Fibroblast of skin of left quadriceps (primary cell): ENCODE data around the gene ARHGEF19.
A peak's percentile ranks its signal among the peaks of the same experiment; 100 is the strongest.
"Not testable (repeated sequence)": the region's sequence is repeated elsewhere in the genome, so short reads cannot be mapped to it uniquely, and the experiment has no call there.

Source experiments
- DNase-seq, 2 experiments: peaks; one replicate each; pipeline ENCODE4 v3.0.0-alpha.2; 2013; ENCODE audit warnings: low read depth in 2 of 2

Gene ARHGEF19

GRCh38 chr1:16167331-16168143 lies 44.9 kb downstream of the ARHGEF19 start:
- no peak for DNase-seq

GRCh38 chr1:16166117-16166516 lies 46.3 kb downstream of the ARHGEF19 start:
- no peak for DNase-seq

- DNase-seq, result no peak
These were observed 46.9 kb downstream of the ARHGEF19 start for GRCh38 chr1:16165548-16165947.

GRCh38 chr1:16165073-16165364 lies 47.4 kb downstream of the ARHGEF19 start:
- no peak for DNase-seq

- DNase-seq, result peak; percentile 82
These were observed 48.0 kb downstream of the ARHGEF19 start for GRCh38 chr1:16164213-16165072.

GRCh38 chr1:16163608-16164212 lies 48.7 kb downstream of the ARHGEF19 start:
- not testable (repeated sequence) for DNase-seq

GRCh38 chr1:16162163-16162822 lies 50.2 kb downstream of the ARHGEF19 start:
- no peak for DNase-seq

- DNase-seq, result no peak
These were observed 50.7 kb downstream of the ARHGEF19 start for GRCh38 chr1:16161717-16162116.

- no peak for DNase-seq
These were observed 53.2 kb downstream of the ARHGEF19 start for GRCh38 chr1:16158993-16159831.

GRCh38 chr1:16158025-16158424 lies 54.4 kb downstream of the ARHGEF19 start:
- no peak for DNase-seq

- DNase-seq, result no peak
These were observed 55.5 kb downstream of the ARHGEF19 start for GRCh38 chr1:16156848-16157495.

- peak; percentile 60 to 63 for DNase-seq
These were observed 56.7 kb downstream of the ARHGEF19 start, which contains the start of gene EPHA2 for GRCh38 chr1:16155537-16156410. Gene EPHA2, minus strand, starts transcription at chr1:16156069. Its CDS starts 137 bp downstream, at chr1:16155932.

- DNase-seq, result no peak
These were observed 58.3 kb downstream of the ARHGEF19 start for GRCh38 chr1:16153999-16154673.

GRCh38 chr1:16153096-16153998 lies 59.1 kb downstream of the ARHGEF19 start:
- no peak for DNase-seq

- no peak for DNase-seq
These were observed 59.9 kb downstream of the ARHGEF19 start for GRCh38 chr1:16152481-16153087.

GRCh38 chr1:16151995-16152384 lies 60.5 kb downstream of the ARHGEF19 start:
- no peak for DNase-seq

- DNase-seq, result no peak
These were observed 61.1 kb downstream of the ARHGEF19 start for GRCh38 chr1:16151196-16151994.
